Activated CD8-positive, alpha-beta memory T cell treated with anti-CD3 and anti-CD28 coated beads, Interleukin-2, amount 50 U/mL, for 48 hours (primary cell): ENCODE results near the gene P2RY10.
"Not testable (repeated sequence)": the region's sequence is repeated elsewhere in the genome, so short reads cannot be mapped to it uniquely, and the experiment has no call there.

ENCODE experiments used
- DNase-seq: peaks from one replicate; pipeline ENCODE4 v3.0.0-alpha.2; 2020

The P2RY10 gene

GRCh38 chrX:78945186-78945912, at the start of gene P2RY10:
Gene P2RY10 (plus strand): TSS chrX:78945391. CDS start chrX:78960521, 15,130 bp downstream.
- no peak for DNase-seq

- DNase-seq = no peak
Observed at GRCh38 chrX:78922754-78923153, 22.4 kb upstream of the P2RY10 start.

GRCh38 chrX:78923198-78924015, 21.8 kb upstream of the P2RY10 start:
- DNase-seq = no peak

- DNase-seq = no peak
Observed at GRCh38 chrX:78931814-78932213, 13.4 kb upstream of the P2RY10 start.

- DNase-seq = no peak
Observed at GRCh38 chrX:78934866-78935265, 10.3 kb upstream of the P2RY10 start.

GRCh38 chrX:78944351-78944750, 840 bp upstream of the P2RY10 start:
- no peak for DNase-seq

GRCh38 chrX:78946178-78946931, 1.2 kb downstream of the P2RY10 start:
- DNase-seq = no peak

- no peak for DNase-seq
Observed at GRCh38 chrX:78950009-78950835, 5.0 kb downstream of the P2RY10 start.

GRCh38 chrX:78957049-78957767, 12.0 kb downstream of the P2RY10 start:
- no peak for DNase-seq

GRCh38 chrX:78957768-78958130, 12.6 kb downstream of the P2RY10 start:
- no peak for DNase-seq

- DNase-seq = no peak
Observed at GRCh38 chrX:78958419-78959116, 13.4 kb downstream of the P2RY10 start.

- DNase-seq = no peak
Observed at GRCh38 chrX:78960888-78961287, 15.7 kb downstream of the P2RY10 start.

- DNase-seq = no peak
Observed at GRCh38 chrX:78964598-78964997, 19.4 kb downstream of the P2RY10 start.

- DNase-seq = no peak
Observed at GRCh38 chrX:78979789-78980464, 34.7 kb downstream of the P2RY10 start.

- DNase-seq = no peak
Observed at GRCh38 chrX:78989349-78989748, 44.2 kb downstream of the P2RY10 start.

GRCh38 chrX:78997870-78998558, 52.8 kb downstream of the P2RY10 start:
- peak; percentile 49 for DNase-seq

GRCh38 chrX:79007540-79007939, 62.3 kb downstream of the P2RY10 start:
- not testable (repeated sequence) for DNase-seq
